ENCODE measurements around the gene NDUFC1. TPM values are rescaled to one million over a fixed set of nuclear protein-coding genes. Genes with fewer than 3 reads are reported as not detected.
"Not testable (repeated sequence)": the region's sequence is repeated elsewhere in the genome, so short reads cannot be mapped to it uniquely, and the experiment has no call there.

Gene NDUFC1
- total RNA-seq, 1 donor from 2014 or later: 36.8 TPM

- H3K36me3 ChIP-seq (ENCODE audit: control insufficient read depth, insufficient read depth, low read length): no peaks in the 10 kb centered on the region
- H3K4me3 ChIP-seq (ENCODE audit: low read depth, low read length): no peak overlapping the region
- TF ChIP-seq CTCF (IDR thresholded peaks at IDR 0.05; ENCODE audit: insufficient read depth, low read length, poor library complexity, severe bottlenecking): no peak
- DNase-seq (ENCODE audit: low read depth): no peak
- H3K27me3 ChIP-seq (ENCODE audit: control insufficient read depth, insufficient read depth, low read length): no peaks in the 10 kb centered on the region
Measured at GRCh38 chr4:139315221-139315675, 13.0 kb upstream of the NDUFC1 start.

GRCh38 chr4:139314047-139314800 lies 11.9 kb upstream of the NDUFC1 start:
- DNase-seq (ENCODE audit: low read depth): no peak
- Histone ChIP-seq H3K27me3 (ENCODE audit: control insufficient read depth, insufficient read depth, low read length) (no peaks in the 10 kb centered on the region), H3K36me3 (ENCODE audit: control insufficient read depth, insufficient read depth, low read length) (no peaks in the 10 kb centered on the region), H3K4me3 (ENCODE audit: low read depth, low read length) (no peak overlapping the region)
- TF ChIP-seq CTCF (IDR thresholded peaks at IDR 0.05; ENCODE audit: insufficient read depth, low read length, poor library complexity, severe bottlenecking): no peak

- not testable (repeated sequence) for H3K4me3 ChIP-seq (ENCODE audit: low read depth, low read length); H3K27me3 ChIP-seq (ENCODE audit: control insufficient read depth, insufficient read depth, low read length); H3K36me3 ChIP-seq (ENCODE audit: control insufficient read depth, insufficient read depth, low read length); DNase-seq (ENCODE audit: low read depth)
Measured at GRCh38 chr4:139313414-139313813, 11.1 kb upstream of the NDUFC1 start.

- Histone ChIP-seq H3K36me3 (ENCODE audit: control insufficient read depth, insufficient read depth, low read length) (no peaks in the 10 kb centered on the region), H3K4me3 (ENCODE audit: low read depth, low read length) (no peak overlapping the region), H3K27me3 (ENCODE audit: control insufficient read depth, insufficient read depth, low read length) (no peaks in the 10 kb centered on the region)
- TF ChIP-seq CTCF (IDR thresholded peaks at IDR 0.05; ENCODE audit: insufficient read depth, low read length, poor library complexity, severe bottlenecking): no peak
- no peak for DNase-seq (ENCODE audit: low read depth)
Measured at GRCh38 chr4:139312552-139313332, 10.5 kb upstream of the NDUFC1 start.

GRCh38 chr4:139311909-139312308 lies 9.6 kb upstream of the NDUFC1 start:
- TF ChIP-seq CTCF (IDR thresholded peaks at IDR 0.05; ENCODE audit: insufficient read depth, low read length, poor library complexity, severe bottlenecking): no peak
- no peak overlapping the region for H3K4me3 ChIP-seq (ENCODE audit: low read depth, low read length)
- H3K36me3 ChIP-seq (ENCODE audit: control insufficient read depth, insufficient read depth, low read length): no peaks in the 10 kb centered on the region
- H3K27me3 ChIP-seq (ENCODE audit: control insufficient read depth, insufficient read depth, low read length): no peaks in the 10 kb centered on the region
- no peak for DNase-seq (ENCODE audit: low read depth)

- TF ChIP-seq CTCF (IDR thresholded peaks at IDR 0.05; ENCODE audit: insufficient read depth, low read length, poor library complexity, severe bottlenecking): no peak
- no peaks in the 10 kb centered on the region for H3K27me3 ChIP-seq (ENCODE audit: control insufficient read depth, insufficient read depth, low read length)
- peaks cover 1% of the 10 kb centered on the region for H3K36me3 ChIP-seq (ENCODE audit: control insufficient read depth, insufficient read depth, low read length)
- H3K4me3 ChIP-seq (ENCODE audit: low read depth, low read length): no peak overlapping the region
- no peak for DNase-seq (ENCODE audit: low read depth)
Measured at GRCh38 chr4:139304920-139305319, 2.6 kb upstream of the NDUFC1 start.
